Muscle of back (tissue), 11 donors: ENCODE data around the gene ZMIZ2. TPM values are rescaled to one million over a fixed set of nuclear protein-coding genes. Genes with fewer than 3 reads are reported as not detected.
A peak's percentile ranks its signal among the peaks of the same experiment; 100 is the strongest.
"Not testable (repeated sequence)": the region's sequence is repeated elsewhere in the genome, so short reads cannot be mapped to it uniquely, and the experiment has no call there.

Source experiments
- DNase-seq, 3 donors: peaks; one replicate each; pipeline versions ENCODE4 v3.0.0 to v3.0.0-alpha.2; 2013
- polyA plus RNA-seq, 10 donors: library from polyadenylated mRNA; unstranded; fragments of 120-200 nt; gene quantifications; one replicate each; pipeline ENCODE4 v1.2.1, GENCODE V29; 2013; ENCODE audit not compliant: insufficient read length in 10 of 10

ZMIZ2 gene
- polyA plus RNA-seq, 10 donors = 22.8 to 48.5 (median 34.0) TPM

DNA sequence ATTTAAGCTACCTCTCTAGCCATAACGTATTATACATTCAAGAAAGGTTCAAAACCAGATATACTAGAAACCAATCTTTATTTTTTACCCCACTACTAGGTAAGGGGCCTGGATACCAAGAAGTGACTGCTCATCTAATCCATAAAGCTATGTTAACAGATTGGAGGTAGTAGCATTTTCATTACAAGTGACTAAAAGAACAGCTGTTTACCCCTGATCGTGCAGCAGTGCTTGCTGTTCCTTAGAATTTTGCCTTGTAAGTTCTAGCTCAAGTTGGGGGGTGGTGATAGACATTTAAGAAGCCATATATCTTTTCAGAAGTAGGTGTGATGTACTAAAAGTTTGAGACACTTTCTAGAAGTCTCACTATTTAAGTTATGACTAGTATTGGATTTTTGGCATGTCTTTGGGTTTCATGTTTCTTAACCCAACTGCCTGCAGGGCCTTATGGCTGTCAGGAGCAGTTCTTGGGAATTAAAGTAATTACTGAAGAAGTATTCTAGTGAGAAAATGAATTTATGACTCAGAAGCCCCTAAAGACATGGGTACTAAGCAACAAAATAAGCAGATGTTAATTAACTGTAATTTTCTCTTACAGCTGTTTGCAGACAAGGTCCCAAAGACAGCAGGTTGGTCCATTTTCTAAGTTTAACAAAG is 50.1 kb downstream of the ZMIZ2 start:
- peak in 1 of 3 donors; percentile 15 for DNase-seq

DNA sequence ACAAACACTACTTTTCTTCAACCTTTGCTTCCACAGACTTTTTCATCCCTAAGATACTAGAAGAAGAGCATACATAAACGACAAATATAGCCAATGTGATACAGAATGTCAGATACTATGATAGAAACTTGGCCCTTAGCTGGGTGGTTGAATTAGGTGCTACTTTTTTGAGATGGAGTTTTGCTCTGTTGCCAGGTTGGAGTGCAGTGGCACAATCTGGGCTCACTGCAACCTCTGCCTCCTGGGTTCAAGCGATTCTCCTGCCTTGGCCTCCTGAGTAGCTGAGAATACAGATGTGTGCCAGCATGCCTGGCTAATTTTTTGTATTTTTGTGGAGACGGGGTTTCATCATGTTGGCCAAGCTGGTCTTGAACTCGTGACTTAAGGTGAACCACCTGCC is 51.3 kb downstream of the ZMIZ2 start:
- DNase-seq = no peak

DNA sequence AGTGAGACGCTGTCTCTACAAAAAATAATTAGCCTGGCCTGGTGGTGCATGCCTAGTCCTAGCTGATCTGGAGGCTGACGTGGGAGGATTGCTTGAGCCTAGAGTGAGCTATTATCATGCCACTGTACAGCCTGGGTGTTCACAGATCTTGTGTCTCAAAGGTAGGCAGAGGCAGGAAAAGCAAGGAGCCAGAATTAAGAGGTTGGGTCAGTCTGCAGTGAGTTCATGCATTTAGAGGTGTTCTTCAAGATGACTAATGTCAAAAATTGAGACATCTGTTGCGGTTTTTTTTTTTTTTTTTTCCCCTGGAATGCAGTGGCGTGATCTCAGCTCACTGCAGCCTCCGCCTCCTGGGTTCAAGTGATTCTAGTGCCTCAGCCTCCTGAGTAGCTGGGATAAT is 53.2 kb downstream of the ZMIZ2 start:
- no peak for DNase-seq

DNA sequence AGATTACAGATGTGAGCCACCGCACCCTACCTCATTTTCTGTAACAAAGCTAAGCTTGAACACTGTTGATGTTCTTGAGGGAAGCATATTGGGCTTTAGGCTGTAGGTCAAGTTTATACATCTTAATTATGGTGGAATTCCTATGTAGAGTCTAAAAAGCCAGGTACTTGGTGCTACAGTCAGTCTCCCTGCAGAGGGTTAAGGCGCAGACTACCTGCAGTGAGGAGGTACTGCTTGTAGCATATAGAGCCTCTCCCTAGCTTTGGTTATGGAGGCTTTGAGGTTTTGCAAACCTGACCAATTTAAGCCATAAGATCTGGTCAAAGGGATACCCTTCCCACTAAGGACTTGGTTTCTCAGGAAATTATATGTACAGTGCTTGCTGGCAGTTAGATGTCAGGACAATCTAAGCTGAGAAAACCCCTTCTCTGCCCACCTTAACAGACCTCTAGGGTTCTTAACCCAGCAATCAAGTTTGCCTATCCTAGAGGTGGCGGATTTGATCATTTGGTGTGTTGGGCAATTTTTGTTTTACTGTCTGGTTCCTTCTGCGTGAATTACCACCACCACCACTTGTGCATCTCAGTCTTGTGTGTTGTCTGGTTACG is 53.9 kb downstream of the ZMIZ2 start:
- no peak for DNase-seq

DNA sequence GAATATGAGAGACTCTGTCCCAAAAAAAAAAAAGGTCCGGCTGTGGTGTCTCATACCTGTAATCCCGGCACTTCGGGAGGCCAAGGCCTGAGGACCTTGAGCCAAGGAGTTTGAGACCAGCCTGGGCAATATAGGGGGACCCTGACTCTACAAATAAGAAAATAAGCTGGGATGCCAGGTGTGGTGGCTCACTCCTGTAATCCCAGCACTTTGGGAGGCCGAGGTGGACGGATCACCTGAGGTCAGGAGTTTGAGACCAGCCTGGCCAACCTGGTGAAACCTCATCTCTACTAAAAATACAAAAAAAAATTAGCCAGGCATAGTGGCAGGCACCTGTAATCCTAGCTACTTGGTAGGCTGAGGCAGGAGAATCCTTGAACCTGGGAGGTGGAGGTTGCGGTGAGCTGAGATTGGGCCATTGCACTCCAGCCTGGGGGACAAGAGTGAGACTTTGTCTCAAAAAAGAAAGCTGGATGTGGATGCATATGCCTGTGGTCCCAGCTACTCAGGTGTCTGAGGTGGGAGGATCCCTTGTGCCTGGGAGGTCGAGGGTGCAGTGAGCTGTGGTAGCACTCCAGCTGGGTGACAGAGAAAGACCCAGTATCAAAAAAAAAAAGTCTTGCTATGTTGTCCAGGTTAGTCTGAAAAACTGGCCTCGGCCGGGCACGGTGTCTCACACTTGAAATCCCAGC is 55.3 kb downstream of the ZMIZ2 start:
- DNase-seq = not testable (repeated sequence)

DNA sequence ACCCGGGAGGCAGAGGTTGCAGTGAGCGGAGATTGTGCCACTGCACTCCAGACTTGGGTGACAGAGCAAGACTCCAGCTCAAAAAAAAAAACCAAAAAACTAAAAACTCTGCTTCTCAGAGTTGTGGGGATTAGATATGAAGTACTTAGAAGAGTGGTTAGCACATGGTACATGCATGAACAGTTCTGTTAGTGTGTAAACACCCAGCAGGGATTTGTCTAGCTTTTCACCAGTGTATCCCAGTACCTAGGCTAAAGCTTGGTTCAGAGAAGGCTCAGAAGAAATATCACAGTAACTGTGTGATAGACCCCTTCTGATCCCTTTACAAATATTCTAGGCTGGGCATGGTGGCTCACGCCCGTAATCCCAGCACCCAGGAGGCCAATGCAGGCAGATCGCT is 57.3 kb downstream of the ZMIZ2 start:
- DNase-seq = no peak

DNA sequence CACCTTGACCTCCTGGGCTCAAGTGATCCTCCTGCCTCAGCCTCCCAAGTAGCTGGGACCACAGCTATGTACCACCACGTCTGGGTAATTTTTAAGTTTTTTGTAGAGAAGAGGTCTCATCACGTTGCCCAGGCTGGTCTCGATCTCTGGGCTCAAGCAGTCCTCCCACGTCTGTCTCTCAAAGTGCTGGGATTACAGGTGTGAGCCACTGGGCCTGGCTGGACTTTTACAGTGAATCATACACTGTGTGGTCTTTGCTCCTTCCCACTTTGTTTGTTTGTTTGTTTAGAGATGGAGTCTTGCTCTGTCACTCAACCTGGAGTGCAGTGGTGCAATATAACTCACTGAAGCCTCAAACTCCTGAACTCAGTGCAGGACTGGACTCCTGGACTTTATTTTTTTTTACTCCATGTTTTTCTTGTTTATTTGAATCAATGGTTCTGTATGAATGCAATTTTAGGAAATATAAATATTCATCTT is 60.3 kb downstream of the ZMIZ2 start:
- DNase-seq = no peak

DNA sequence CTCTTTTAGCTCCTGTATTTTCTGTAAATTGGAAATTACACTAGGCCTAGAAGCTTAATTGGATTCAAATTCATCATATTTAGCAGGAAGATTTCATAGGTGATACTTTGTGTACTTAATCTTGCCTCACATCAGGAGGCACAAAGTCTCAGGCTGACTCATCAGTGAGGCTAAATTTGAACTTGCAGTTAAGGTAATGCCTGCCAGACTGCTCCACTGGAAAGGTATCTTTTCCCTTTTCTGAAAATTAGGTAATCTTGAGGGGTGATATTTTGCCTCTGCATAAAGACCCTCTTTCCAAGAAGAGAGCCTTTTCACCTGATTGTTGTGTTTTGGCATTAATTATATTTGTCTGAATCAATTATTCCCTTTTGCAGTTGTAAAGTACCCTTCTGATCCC is 62.4 kb downstream of the ZMIZ2 start:
- no peak for DNase-seq

DNA sequence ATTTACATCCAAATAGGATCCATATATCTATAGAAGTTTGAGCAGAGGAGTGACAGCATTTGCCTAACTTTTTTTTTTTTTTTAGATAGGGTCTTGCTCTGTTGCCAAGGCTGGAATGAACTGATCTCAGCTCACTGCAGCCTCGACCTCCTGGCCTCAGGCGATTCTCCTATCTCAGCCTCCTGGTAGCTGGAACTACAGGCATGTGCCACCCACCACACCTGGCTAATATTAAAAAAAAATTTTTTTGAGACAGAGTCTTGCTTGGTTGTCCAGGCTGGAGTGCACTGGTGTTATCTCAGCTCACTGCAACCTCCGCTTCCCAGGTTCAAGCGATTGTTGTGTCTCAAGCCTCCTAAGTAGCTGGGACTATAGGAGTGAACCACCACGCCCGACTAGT is 62.9 kb downstream of the ZMIZ2 start:
- no peak for DNase-seq

DNA sequence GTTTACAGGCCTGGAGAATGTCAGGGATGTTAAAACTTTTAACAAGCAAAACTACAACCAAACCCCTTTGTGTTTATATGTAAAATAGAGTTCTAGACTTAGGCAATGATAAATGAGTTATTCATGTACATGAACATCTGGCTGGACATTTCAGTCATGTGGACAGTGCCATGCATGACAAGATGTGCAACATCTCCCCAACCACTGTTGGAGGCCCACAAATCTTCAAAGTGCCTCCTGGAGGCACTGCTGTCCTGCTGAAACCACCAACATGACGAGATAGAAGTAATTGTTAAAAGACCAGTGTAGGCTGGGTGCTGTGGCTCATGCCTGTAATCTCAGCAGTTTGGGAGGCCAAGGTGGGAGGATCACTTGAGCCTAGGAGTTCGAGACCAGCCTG is 66.3 kb downstream of the ZMIZ2 start:
- DNase-seq = no peak

DNA sequence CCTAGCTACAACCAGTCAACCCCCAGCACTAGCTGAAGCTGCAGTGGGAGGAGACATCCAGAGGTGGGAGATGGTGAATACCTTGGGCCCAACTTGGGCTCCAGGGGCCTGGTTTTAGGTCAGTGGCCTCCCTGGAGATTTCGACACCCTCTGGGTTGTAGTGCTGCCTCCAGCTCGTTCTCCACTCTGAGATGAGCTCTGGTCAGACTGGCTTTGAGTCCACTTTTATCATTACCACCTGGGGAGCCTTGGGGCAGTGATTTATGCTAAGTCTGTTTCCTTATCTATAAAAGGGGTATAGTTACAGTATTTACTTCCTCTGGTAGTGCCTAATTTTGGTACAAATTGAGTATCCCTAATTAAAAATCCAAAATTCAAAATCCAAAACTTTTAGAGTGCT is 70.6 kb downstream of the ZMIZ2 start:
- no peak for DNase-seq

Other genes with a start within 250 kb of the ZMIZ2 start
- gene NPC1L1, start 207.5 kb upstream of the ZMIZ2 start, polyA plus RNA-seq = under 1 TPM; 0.04 to 0.33 (median 0.11) TPM
- 10 to 100 TPM; 43.4 to 64.4 (median 48.4) TPM for gene DDX56, start 174.9 kb upstream of the ZMIZ2 start, polyA plus RNA-seq
- gene TMED4, start 166.6 kb upstream of the ZMIZ2 start, polyA plus RNA-seq = 100 to 1,000 TPM in 1 of 10 donors, 10 to 100 TPM in 9; 64.5 to 107 (median 83.2) TPM
- gene OGDH, start 142.2 kb upstream of the ZMIZ2 start, polyA plus RNA-seq = 10 to 100 TPM; 51.6 to 69.4 (median 63.6) TPM
- 1,000 to 10,000 TPM in 1 of 10 donors, 100 to 1,000 TPM in 9; 727 to 1,030 (median 805) TPM for gene PPIA, start 47.8 kb downstream of the ZMIZ2 start, polyA plus RNA-seq
- 100 to 1,000 TPM; 128 to 176 (median 139) TPM for gene H2AZ2, start 99.2 kb downstream of the ZMIZ2 start, polyA plus RNA-seq
- 10 to 100 TPM; 27.4 to 40.8 (median 35.1) TPM for gene PURB, start 136.7 kb downstream of the ZMIZ2 start, polyA plus RNA-seq
- 1 to 10 TPM in 4 of 10 donors, under 1 TPM in 6; 0.42 to 6.6 (median 0.81) TPM for gene MYO1G, start 230.2 kb downstream of the ZMIZ2 start, polyA plus RNA-seq